ENCODE results near the gene ZNF319. TPM values are rescaled to one million over a fixed set of nuclear protein-coding genes. Genes with fewer than 3 reads are reported as not detected.
"Not testable (repeated sequence)": the region's sequence is repeated elsewhere in the genome, so short reads cannot be mapped to it uniquely, and the experiment has no call there.

The ZNF319 gene
- total RNA-seq, 1 experiment from 2014 or later = 2.8 TPM

DNA sequence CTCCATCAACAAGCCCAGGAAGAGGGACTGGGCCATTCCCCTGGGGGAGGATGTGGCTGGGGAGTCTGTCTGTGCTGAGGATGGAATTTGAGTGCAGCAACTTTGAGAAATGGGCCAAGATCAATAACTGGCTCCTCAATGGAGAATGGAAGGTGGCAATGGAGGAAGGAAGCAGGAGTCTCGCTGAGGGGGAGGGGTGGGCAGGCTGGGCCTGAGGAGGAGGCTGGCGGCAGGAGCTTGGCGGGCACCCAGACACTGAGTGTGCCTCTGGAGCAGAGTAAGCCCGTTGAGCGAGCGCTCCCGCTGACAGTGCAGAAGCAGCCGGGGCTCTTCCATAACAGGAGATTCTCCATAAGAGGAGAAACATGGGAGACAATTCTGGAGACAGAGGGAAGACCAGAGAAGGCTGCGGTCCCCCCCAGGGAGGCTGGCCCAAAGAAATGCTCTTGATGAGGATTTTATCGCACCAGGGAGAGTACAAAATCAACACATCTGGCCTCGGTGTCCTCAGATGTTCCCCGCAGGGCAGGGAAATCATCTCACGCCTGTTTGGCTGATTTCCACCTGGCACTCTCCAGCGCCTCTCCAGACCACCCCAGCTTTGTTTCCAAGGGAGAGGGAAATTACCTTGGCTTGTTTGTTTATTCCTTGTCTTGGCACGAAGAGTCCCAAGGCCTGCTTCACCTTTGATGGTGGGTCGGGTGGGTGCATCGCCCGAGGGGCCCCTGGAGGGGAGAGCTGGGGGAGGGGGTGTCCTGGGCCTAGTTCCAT lies 22.3 kb upstream of the ZNF319 start:
- peak; percentile 60 for DNase-seq (ENCODE audit: low read depth)

- peak; percentile 64 for DNase-seq (ENCODE audit: low read depth)
Observed at GRCh38 chr16:58021661-58022551, 21.4 kb upstream of the ZNF319 start.

DNA sequence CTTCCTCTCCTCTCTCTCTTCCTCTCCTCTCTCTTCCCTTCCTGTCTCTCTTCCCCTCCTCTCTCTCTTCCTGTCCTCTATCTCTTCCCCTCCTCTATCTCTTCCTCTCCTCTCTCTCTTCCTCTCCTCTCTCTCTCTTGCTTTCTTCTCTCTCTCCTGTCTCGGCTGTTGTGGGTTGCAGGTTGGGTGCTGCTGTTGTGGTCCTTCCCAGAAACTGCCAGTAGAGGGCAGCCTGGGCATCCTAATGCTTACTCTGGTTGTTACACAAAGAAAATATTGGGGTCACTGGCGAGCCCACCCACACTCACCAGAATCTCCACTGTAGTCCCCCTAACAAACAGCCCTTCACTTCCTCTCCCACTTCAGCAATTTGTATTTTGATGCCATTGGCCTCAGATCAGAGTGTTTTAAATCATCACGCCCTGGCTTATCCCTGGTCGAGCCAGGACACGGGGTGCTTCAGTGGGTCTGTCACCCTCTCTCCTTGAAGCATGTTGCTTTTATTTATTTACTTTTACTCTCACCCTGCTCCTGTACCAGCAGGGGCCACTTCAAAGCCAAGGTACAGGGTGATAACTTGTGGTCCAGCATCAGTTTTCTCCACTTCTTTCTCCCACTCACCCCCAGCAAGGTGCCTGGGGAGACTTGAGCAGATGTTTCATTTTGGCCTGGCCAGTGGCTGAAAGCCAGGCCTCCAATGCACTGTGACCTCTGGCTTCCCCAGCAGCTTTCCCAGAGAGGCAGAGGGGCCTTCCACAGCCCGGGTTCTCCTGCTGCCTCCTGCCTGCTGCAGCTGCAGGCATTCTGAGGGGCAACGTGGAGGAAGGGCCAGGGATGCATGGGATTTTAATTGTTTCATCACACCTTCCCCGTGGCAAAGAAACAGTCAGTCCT lies 20.4 kb upstream of the ZNF319 start:
- DNase-seq (ENCODE audit: low read depth) = peak; percentile 47

DNA sequence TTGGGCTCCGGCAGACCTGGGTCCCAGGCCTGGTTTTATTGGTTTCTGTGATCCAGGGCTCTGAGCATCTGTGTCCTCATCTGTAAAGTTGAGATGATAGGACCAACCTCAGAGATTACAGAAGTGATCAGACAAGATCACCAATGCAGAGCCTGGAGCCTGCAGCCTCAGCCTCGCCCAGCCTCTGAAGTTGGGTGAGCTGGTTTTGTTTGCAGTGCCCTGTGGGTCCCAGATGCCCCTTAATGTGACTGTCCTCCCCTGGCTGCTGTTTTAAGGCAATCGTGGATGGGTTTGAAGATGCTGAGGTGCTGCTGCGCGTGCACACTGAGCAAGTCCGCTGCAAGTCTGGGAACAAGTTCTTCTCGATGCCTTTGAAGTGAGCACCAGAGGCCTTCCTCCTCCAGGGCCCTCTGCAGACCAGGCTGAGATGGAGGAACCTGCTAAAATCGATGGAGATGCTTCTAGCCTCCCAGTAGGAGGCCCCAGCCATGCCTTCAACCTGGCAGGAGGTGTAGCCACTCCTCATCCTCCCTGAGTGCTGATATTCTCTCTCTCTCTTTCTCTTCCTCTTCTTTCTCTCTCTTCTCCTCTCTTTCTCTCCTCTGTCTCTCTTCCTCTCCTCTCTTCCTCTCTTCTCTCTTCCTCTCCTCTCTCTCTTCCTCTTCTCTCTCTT lies 19.5 kb upstream of the ZNF319 start:
- no peak for DNase-seq (ENCODE audit: low read depth)

DNA sequence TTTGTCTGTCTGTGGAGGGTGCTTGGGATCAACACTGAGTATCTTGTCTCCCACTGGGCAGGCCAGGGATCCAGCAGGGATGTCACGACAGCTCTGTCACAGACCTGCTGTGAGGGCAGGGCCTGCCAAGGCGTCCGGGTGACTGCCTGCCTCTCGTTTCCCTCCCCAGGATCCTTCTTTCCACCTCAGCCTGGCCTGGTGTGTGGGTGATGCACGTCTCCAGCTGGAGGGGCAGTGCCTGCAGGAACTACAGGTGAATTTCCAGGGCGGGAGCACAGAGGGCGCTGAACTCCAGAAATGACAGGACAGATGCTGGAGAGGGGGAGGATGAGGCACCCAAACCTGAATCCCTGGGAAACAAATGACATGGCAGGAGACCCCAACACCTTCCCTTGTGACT lies 18.3 kb upstream of the ZNF319 start:
- no peak for DNase-seq (ENCODE audit: low read depth)

- DNase-seq (ENCODE audit: low read depth) = no peak
Observed at GRCh38 chr16:58016840-58017446, 16.5 kb upstream of the ZNF319 start.

DNA sequence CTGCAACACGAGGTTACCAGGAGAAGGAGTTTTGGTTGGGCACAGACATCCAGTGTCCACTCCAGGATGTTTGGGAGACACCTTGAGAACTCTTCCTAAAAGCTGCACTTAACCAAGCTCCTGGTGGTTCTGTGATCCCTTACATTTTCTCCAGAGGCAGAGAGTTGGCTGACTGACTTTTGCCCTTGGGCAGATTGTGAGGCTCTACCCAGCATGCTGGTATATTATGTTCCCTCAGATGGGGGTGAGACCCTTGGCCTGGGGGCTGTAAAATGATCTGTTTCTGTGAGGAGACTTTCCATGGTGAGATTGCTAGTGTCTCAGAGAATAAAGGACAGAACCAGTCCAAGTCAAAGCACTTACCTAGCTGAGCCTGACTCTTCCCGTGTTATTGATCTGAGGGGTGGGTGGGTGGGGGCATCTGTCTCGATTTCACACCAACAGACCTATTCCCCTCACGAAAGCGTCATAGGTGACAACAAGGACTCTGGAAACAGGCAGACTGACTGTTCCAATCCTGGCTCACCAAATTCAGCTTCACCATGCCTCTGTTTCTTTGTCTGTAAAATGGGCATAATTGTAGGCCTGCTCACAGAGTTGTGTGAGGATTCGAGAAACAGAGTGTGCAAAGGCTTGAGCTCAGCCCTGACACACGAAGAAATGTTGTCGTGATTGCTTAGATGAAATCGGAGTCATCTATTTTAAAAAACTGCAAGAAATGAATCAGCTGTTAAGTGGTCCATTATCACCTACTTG lies 12.9 kb upstream of the ZNF319 start:
- DNase-seq (ENCODE audit: low read depth) = no peak

GRCh38 chr16:58012481-58012880 lies 12.0 kb upstream of the ZNF319 start:
- DNase-seq (ENCODE audit: low read depth) = no peak

DNA sequence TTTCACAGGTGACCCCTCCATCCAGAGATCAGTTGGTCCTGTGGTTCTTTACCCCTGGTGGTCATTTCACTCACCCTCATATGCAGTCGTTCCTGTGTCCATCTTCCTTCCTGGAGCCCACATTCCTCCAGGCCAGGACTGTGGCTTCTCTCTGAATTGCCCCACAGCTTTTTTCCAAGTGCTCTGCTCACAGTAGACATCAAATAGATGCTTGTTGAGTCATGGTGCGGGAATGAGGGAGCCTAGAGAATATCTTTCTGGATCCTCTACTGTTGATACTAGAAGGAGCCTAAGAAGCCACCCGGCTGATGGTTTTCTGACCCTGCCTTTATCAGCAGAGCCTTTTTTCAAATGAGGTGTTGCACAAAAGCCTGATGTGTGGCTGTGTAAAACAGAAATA lies 11.2 kb upstream of the ZNF319 start:
- DNase-seq (ENCODE audit: low read depth) = peak; percentile 52

DNA sequence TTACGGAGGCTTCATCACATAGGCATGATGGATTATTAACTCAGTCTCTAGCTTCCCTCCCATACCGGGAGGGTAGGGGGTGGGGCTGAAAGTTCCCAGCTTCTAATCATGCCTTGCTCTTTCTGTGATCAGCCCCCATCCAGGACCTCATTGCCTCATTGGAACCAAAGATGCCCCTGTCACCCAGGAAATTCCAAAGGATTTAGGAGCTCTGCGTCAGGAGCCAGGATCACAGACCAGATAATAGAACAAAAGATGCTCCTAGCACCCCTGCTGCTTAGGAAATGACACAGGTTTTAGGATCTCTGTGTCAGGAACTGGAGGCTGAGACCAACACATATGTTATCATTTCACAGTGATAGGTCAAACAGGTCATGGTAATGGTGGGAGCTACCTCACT lies 10.4 kb upstream of the ZNF319 start:
- DNase-seq (ENCODE audit: low read depth) = no peak

- DNase-seq (ENCODE audit: low read depth) = no peak
Observed at GRCh38 chr16:58009856-58010416, 9.5 kb upstream of the ZNF319 start.

DNA sequence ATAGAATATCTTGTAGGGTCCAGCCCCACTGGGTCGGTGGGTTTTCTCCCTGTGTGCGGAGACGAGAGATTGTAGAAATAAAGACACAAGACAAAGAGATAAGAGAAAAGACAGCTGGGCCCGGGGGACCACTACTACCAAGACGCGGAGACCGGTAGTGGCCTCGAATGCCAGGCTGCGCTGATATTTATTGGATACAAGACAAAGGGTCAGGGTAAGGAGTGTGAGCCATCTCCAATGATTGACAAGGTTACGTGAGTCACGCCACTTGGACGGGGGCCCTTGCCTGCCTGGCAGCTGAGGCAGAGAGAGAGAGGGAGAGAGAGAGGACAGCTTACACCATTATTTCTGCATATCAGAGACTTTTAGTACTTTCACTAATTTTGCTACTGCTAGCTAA lies 4.3 kb upstream of the ZNF319 start:
- not testable (repeated sequence) for DNase-seq (ENCODE audit: low read depth)

- no peak for DNase-seq (ENCODE audit: low read depth)
Observed at GRCh38 chr16:58002936-58003335, 2.5 kb upstream of the ZNF319 start.

- DNase-seq (ENCODE audit: low read depth) = no peak
Observed at GRCh38 chr16:58002416-58002800, 1.9 kb upstream of the ZNF319 start.

DNA sequence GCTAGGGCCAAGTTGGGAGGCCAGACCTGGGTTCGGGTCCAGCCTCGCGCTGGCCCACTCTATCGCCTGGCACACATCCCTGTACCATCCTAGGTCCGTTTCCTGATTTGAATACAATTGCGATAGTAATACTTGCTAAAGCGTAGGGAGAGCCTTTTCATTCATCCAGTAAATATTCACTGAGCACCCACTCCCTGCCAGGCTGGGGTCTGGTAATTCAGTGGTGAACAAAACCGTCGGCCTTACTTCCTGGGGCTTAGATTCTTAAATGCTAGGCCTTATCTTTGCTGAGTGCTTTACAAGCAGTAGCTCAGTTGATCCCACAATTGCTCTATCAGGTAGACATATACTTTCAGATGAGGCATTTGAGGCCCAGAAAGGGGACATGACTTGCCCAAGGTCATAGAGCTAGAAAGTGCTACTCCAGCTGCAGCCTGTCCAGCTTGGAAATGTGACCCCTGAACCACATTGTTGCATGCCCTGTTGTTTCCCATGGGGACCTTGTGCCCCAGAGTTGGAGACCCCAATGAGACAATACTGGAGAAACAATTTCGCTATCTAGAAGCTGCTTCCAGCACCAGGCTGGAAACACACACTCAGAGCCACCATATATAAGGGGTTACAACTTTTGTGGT lies 1.4 kb upstream of the ZNF319 start:
- peak; percentile 18 for DNase-seq (ENCODE audit: low read depth)

DNA sequence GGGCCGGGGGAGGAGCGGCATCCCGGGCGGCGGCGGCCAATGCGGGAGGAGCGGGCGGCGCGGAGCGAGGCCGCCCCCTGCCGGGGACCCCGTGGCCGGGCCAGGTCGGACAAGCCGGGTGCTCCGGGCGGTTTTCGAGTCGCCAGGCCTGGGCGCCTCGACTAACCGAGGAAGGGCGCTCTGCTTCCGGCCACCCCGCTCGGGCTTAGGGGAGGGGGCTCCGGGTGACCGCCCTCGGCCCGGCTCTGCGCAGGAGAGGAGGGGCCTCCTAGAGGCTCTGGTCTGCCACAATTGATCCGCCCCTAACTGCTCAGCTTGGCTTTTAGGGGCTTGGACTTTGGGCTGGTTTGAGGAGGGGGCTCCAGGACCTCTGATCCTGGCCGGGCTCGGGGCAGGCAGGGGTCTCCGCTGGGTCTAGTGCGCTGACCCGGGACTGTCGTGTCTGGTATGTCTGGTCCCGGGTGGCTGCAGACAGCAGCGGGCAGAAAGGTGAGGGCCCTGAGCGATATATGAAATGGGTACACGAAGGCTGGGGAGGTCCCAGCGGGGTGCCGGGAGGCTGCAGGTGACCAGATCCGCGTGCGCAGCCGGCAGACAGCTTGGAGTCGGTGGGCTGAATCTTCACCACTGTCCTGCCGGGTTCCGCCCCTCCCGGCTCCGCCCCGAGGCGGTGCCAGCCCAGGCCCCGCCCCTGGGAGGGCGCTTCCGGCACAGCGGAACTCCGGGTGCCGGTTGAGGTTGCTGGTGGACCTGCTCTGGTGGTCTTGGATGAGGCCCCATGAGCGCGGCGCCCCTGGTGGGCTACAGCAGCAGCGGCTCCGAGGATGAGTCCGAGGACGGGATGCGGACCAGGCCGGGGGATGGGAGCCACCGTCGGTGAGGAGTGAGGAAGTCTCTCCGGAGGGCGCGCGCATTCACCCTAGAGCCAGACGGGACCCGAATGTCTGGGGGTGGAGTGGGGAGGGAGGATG lies 519 bp upstream of the ZNF319 start, which contains the start of gene USB1:
USB1 (plus strand) TSS at position 702 of the 971 bp plus-strand sequence; CDS start at position 779, 77 bp downstream.
- peak; percentile 86 for DNase-seq (ENCODE audit: low read depth)

DNA sequence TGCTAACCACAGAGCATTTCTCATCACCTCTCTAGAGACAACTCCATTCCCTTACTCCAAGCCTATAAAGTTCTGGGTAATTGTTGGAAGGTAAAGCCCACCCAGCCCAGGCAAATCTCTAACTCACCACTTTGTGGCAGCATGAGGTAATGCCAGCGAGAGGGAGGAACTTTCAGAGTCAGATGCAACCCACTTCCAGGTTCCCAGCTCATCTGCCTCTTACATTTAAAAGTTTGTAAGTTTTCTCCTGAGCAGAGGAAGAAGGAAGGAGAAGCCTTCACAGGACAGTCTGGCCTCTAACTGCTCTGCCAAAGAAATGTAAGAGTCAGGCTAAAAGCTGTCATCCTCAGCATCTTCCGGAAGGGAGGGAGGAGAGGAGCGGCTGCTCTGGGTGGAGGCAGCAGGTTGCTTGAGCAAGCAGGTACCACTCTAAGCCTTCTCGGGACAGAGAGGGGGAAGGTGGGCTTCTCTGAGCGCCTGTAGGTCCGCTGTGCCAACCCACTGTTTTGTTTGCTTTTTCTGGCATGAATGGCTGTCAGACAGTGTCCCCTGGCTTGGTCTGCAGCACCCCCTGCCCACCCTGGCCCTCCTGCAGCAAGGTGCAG lies 1.0 kb downstream of the ZNF319 start:
- peak; percentile 43 for DNase-seq (ENCODE audit: low read depth)

Measured in HT1080 (cell line).